Astrocyte of the spinal cord (primary cell): ENCODE measurements around the gene MOCS1.

Experiments
- DNase-seq: peaks from one replicate; pipeline ENCODE4 v3.0.0; 2011; ENCODE audit warnings: low read depth, low spot score
- H3K4me3 ChIP-seq: 2 replicates; pipeline ENCODE4 v1.5.1; 2011; ENCODE audit warnings: low read depth, mild to moderate bottlenecking, low read length, moderate library complexity
- in situ Hi-C: cut with HindIII; loops from 2 replicates; pipeline ENCODE4 v1.10.0; 2017; ENCODE audit warnings: low sequenced_read_pairs
- TF ChIP-seq, protein P1 (sequence below): IDR thresholded peaks from 2 replicates; pipeline ENCODE4 v1.5.1; 2012; ENCODE audit warnings: low read depth, mild to moderate bottlenecking, low read length, inconsistent platforms

The MOCS1 gene

GRCh38 chr6:39964094-39964493 is 29.8 kb upstream of the MOCS1 start:
- no peak overlapping the region for H3K4me3 ChIP-seq
- in situ Hi-C loops, result no loop called here
- no peak for DNase-seq
- TF ChIP-seq, protein P1, sequence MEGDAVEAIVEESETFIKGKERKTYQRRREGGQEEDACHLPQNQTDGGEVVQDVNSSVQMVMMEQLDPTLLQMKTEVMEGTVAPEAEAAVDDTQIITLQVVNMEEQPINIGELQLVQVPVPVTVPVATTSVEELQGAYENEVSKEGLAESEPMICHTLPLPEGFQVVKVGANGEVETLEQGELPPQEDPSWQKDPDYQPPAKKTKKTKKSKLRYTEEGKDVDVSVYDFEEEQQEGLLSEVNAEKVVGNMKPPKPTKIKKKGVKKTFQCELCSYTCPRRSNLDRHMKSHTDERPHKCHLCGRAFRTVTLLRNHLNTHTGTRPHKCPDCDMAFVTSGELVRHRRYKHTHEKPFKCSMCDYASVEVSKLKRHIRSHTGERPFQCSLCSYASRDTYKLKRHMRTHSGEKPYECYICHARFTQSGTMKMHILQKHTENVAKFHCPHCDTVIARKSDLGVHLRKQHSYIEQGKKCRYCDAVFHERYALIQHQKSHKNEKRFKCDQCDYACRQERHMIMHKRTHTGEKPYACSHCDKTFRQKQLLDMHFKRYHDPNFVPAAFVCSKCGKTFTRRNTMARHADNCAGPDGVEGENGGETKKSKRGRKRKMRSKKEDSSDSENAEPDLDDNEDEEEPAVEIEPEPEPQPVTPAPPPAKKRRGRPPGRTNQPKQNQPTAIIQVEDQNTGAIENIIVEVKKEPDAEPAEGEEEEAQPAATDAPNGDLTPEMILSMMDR, result no peak

DNA sequence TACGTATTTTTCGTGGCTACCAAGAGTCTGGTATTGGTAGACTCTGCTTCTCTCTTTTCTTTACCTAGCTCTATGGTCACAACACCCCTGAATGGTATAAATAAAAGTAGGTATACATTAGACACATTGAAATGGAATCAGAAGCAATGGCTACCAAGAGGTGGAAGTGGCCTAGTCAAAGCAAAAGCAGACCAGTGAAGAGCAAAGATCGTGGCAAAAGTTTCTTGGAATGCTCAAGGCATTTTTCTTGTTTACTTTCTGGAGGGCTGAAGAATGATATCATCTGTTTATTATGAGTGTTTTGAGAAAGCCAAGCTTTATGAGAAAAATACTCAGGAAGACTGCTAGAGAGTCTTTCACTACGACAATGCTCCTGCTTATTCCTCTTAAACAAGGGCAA is 28.6 kb upstream of the MOCS1 start:
- TF ChIP-seq, protein P1, result no peak
- H3K4me3 ChIP-seq, result no peak overlapping the region
- in situ Hi-C loops, result no loop called here
- no peak for DNase-seq

GRCh38 chr6:39961178-39961577 is 26.9 kb upstream of the MOCS1 start:
- H3K4me3 ChIP-seq, result no peak overlapping the region
- TF ChIP-seq, protein P1, result no peak
- in situ Hi-C loops, result no loop called here
- no peak for DNase-seq

GRCh38 chr6:39958947-39959346 is 24.7 kb upstream of the MOCS1 start:
- TF ChIP-seq, protein P1, result no peak
- in situ Hi-C loops, result no loop called here
- no peak for DNase-seq
- H3K4me3 ChIP-seq, result no peak overlapping the region

GRCh38 chr6:39956936-39957335 is 22.7 kb upstream of the MOCS1 start:
- no peak for DNase-seq
- in situ Hi-C loops, result no loop called here
- H3K4me3 ChIP-seq, result no peak overlapping the region
- TF ChIP-seq, protein P1, result no peak

- TF ChIP-seq, protein P1, result no peak
- no peak overlapping the region for H3K4me3 ChIP-seq
- in situ Hi-C loops, result no loop called here
- no peak for DNase-seq
These were observed 18.9 kb upstream of the MOCS1 start for GRCh38 chr6:39953076-39953618.

DNA sequence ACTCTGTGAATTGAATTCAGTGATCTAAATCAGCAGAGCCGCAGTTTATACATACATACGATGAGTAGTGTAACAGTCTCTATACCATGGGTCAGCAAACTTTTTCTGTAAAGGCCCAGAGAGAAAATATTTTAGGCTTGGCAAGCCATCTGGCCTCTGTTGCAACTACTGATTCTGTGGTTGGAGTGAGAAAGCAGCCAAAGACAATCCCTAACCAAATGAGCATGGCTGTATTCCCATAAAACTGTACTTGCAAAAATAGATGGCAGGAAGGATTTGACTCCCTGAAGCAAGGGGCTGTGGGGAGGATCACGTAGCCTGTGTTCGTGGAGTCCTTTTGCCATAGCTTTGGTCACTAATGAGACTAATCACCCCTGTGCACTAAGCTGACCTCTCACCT is 17.9 kb upstream of the MOCS1 start:
- in situ Hi-C loops, result no loop called here
- no peak overlapping the region for H3K4me3 ChIP-seq
- DNase-seq, result no peak
- TF ChIP-seq, protein P1, result no peak
